Chondrocyte (in vitro differentiated cells): ENCODE results near the gene TRIL. TPM values are rescaled to one million over a fixed set of nuclear protein-coding genes. Genes with fewer than 3 reads are reported as not detected.
A peak's percentile ranks its signal among the peaks of the same experiment; 100 is the strongest.

Source experiments
- DNase-seq: peaks from one replicate; pipeline ENCODE4 v3.0.0; 2021; ENCODE audit warnings: mixed read lengths, low spot score
- H3K27ac Mint-ChIP-seq: one replicate; pipeline ENCODE4 v1.8.0; 2021; ENCODE audit warnings: mild to moderate bottlenecking, moderate library complexity, mixed read lengths; ENCODE audit not compliant: unreplicated experiment
- H3K27me3 Mint-ChIP-seq: 2 replicates; pipeline ENCODE4 v1.8.0; 2021; ENCODE audit warnings: low read depth, mixed read lengths
- H3K36me3 Mint-ChIP-seq: 2 replicates; pipeline ENCODE4 v1.8.0; 2021; ENCODE audit warnings: low read depth, mixed read lengths
- H3K4me1 Mint-ChIP-seq: 2 replicates; pipeline ENCODE4 v1.8.0; 2021; ENCODE audit warnings: low read depth, mild to moderate bottlenecking, mixed read lengths
- H3K4me3 Mint-ChIP-seq: one replicate; pipeline ENCODE4 v1.8.0; 2021; ENCODE audit warnings: mild to moderate bottlenecking, moderate library complexity, mixed read lengths; ENCODE audit not compliant: unreplicated experiment
- H3K9me3 Mint-ChIP-seq: 2 replicates; pipeline ENCODE4 v1.8.0; 2021; ENCODE audit warnings: low read depth, mixed read lengths
- total RNA-seq: library from RNA; stranded (reverse); gene quantifications from 3 replicates; pipeline ENCODE4 v1.2.1, GENCODE V29; 2021
- TF ChIP-seq, protein P1 (sequence below): fragments of 200-600 bp; sonication (generic); IDR thresholded peaks from 2 replicates; pipeline ENCODE4 v1.5.0; 2021; ENCODE audit warnings: antibody characterized with exemption, mild to moderate bottlenecking, moderate library complexity

Gene TRIL
- total RNA-seq, 1 donor from 2014 or later = 0.92 TPM

DNA sequence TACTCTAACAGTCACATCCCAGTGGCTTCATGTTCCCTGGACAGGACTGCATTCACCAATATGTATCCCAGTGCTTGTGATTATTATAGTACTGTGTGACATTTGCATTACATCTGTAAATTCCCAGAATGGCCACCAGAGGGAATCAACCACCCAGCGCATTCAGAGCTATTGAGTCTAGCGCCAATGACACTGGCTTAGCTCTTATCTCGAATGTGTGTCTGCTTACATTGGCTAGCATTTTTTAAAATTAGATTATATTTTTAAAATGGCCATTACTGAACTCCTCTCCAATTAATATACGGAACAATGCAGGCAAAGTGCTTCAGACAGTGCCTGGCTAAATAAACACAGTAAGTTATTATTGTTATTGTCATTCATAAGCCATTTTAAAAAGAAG, 36.3 kb downstream of the TRIL start:
- DNase-seq = no peak
- H3K9me3 Mint-ChIP-seq = no peaks in the 10 kb centered on the region
- TF ChIP-seq, protein P1, sequence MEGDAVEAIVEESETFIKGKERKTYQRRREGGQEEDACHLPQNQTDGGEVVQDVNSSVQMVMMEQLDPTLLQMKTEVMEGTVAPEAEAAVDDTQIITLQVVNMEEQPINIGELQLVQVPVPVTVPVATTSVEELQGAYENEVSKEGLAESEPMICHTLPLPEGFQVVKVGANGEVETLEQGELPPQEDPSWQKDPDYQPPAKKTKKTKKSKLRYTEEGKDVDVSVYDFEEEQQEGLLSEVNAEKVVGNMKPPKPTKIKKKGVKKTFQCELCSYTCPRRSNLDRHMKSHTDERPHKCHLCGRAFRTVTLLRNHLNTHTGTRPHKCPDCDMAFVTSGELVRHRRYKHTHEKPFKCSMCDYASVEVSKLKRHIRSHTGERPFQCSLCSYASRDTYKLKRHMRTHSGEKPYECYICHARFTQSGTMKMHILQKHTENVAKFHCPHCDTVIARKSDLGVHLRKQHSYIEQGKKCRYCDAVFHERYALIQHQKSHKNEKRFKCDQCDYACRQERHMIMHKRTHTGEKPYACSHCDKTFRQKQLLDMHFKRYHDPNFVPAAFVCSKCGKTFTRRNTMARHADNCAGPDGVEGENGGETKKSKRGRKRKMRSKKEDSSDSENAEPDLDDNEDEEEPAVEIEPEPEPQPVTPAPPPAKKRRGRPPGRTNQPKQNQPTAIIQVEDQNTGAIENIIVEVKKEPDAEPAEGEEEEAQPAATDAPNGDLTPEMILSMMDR = peak; percentile 83

DNA sequence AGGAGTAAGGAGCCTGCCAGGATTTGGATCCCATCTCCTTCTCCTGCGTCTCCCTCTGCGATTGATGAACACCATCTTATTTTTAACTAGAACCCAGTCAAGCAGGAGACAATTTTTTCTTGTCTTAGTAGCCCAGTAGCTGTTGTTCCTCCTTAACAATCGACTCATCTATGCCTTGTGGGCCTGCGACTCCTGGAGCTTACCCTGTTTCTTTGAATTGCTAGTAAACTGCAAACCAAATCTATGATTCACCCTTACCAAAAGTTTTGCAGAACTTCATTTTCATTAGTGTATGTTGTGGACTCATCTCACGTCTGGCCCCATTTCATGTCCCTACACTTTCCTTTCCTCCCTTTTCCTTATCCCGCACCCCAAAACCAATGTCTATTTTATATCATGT, 37.7 kb downstream of the TRIL start:
- H3K4me1 Mint-ChIP-seq = peaks cover 8% of the 10 kb centered on the region

More for the DNA sequence above, 36.3 kb downstream of the TRIL start:
- H3K4me1 Mint-ChIP-seq = peaks cover 12% of the 10 kb centered on the region
- H3K27me3 Mint-ChIP-seq = peaks cover 9% of the 10 kb centered on the region
- no peak overlapping the region for H3K4me3 Mint-ChIP-seq
- no peak overlapping the region for H3K27ac Mint-ChIP-seq
- no peaks in the 10 kb centered on the region for H3K36me3 Mint-ChIP-seq

DNA sequence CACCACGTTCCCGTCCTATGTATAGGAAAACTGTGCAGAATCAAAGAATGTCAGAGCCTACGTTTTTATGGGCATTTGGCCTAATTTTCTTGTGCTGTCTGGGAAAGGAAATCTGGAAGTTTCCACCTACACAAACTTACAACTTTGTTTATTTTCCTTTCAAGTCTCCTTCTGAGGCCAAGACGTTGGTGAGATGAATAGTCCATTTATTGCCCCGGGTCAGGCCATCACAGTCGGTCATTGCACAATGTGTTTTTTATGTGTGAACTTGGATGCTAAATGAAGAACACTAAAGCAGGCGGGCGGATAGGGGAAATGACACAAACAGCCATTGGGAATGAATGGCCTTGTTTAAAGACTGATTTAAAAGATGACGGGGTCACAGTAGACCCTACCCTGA, 38.6 kb downstream of the TRIL start:
- TF ChIP-seq, protein P1 = no peak
- Mint-ChIP-seq H3K36me3 (no peaks in the 10 kb centered on the region), H3K4me1 (peaks cover 8% of the 10 kb centered on the region), H3K4me3 (no peak overlapping the region), H3K27me3 (no peaks in the 10 kb centered on the region), H3K27ac (no peak overlapping the region), H3K9me3 (no peaks in the 10 kb centered on the region)
- no peak for DNase-seq

More for the DNA sequence above, 37.7 kb downstream of the TRIL start:
- H3K27me3 Mint-ChIP-seq = peaks cover 3% of the 10 kb centered on the region
- H3K4me3 Mint-ChIP-seq = no peak overlapping the region
- H3K36me3 Mint-ChIP-seq = no peaks in the 10 kb centered on the region
- no peaks in the 10 kb centered on the region for H3K9me3 Mint-ChIP-seq
- TF ChIP-seq, protein P1 = no peak
- no peak overlapping the region for H3K27ac Mint-ChIP-seq
- DNase-seq = no peak

DNA sequence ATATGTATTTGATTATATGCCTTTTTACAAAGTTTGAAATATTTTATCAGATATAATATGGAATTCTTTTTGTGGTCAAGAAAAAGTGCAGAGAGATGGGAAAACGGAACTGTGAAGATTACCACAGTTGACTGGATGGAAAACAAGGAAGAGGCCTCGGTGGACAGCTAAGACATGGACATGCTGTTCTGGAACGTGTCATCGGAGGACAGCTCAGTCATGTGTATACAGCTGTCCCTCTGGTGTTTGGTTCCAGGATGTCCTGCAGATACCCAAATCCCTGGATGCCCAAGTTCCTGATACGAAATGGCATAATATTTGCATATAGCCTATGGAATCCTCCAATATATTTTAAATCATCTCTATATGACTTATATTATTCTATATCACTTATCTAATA, 49.4 kb downstream of the TRIL start:
- Mint-ChIP-seq H3K4me1 (peaks cover 8% of the 10 kb centered on the region), H3K27me3 (no peaks in the 10 kb centered on the region), H3K9me3 (peaks cover 7% of the 10 kb centered on the region), H3K4me3 (no peak overlapping the region), H3K27ac (no peak overlapping the region), H3K36me3 (no peaks in the 10 kb centered on the region)
- TF ChIP-seq, protein P1 = no peak
- DNase-seq = no peak

DNA sequence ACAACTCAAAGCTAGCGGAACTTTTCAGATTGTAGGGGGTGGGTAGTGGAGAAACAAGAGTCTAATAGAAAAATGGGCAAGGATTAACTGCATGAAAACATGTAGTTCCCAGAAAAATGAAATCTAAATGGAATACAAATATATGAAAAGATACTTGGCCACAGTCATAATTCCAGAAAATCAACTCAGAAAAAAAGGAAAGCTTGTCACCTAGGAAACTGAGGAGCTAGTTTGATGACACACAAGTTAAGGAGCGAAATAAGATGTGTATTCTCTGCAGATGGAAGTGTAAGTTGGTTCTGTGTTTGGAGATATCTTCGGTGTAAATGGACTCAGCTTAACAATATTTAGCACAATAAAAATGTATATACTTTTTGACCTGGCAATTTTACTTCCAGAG, 52.7 kb downstream of the TRIL start:
- H3K4me3 Mint-ChIP-seq = no peak overlapping the region
- peaks cover 2% of the 10 kb centered on the region for H3K36me3 Mint-ChIP-seq
- TF ChIP-seq, protein P1 = no peak
- DNase-seq = no peak
- H3K4me1 Mint-ChIP-seq = peaks cover 8% of the 10 kb centered on the region
- H3K27ac Mint-ChIP-seq = no peak overlapping the region
- H3K27me3 Mint-ChIP-seq = no peaks in the 10 kb centered on the region
- no peaks in the 10 kb centered on the region for H3K9me3 Mint-ChIP-seq
